HCT116 (cell line): ENCODE data around the gene RAB21.

ENCODE experiments used
- RAD21 ChIP-seq: IDR thresholded peaks from 2 replicates; pipeline ENCODE4 v1.6.1; 2012; ENCODE audit warnings: low read depth, mild to moderate bottlenecking
- SP1 ChIP-seq: IDR thresholded peaks from 2 replicates; pipeline ENCODE4 v1.6.1; 2012; ENCODE audit warnings: low read depth
- YY1 ChIP-seq: IDR thresholded peaks from 2 replicates; pipeline ENCODE4 v1.6.1; 2011; ENCODE audit warnings: low read length, low read depth, moderate library complexity, mild to moderate bottlenecking; ENCODE audit not compliant: insufficient replicate concordance; ENCODE audit errors: extremely low read depth
- TF ChIP-seq, protein P1 (sequence below), 3 experiments: fragments of 200-600 bp in 1 of 3; sonication (generic) in 1 of 3; IDR thresholded peaks in 2 of 3; conservative IDR thresholded peaks in 1 of 3; 2 replicates each; pipeline ENCODE4 v1.5.1; 2012 to 2017; ENCODE audit warnings: low read depth in 2 of 3, low read length in 2 of 3, antibody characterized with exemption in 1 of 3, borderline replicate concordance in 1 of 3, control low read depth in 1 of 3, mild to moderate bottlenecking in 1 of 3, mixed read lengths in 1 of 3, mixed run types in 1 of 3, moderate library complexity in 1 of 3; ENCODE audit not compliant: insufficient read depth in 1 of 3

DNA sequence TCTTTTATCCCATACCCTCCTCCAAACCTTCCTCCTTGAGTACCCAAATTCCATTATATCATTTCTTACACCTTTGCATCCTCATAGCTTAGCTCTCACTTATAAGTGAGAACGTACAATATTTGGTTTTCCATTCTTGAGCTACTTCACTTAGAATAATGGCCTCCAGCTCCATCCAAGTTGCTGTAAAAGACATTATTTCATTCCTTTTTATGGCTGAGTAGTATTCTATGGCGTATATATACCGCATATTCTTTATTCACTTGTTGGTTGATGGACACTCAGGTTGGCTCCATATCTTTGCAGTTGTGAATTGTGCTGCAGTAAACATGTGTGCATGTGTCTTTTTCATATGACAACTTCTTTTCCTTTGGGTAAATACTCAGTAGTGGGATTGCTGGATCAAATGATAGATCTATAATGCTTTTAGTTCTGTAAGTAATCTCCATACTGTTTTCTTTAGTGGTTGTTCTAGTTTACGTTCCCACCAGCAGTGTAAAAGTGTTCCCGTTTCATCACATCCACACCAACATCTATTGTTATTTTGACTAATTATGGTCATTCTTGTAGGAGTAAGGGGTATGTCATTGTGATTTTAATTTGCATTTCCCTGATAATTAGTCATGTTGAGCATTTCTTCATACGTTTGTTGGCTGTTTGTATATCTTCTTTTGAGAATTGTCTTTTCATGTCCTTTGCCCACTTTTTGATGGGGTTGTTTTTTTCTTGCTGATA lies 10.1 kb downstream of the RAB21 start:
- TF ChIP-seq, protein P1, sequence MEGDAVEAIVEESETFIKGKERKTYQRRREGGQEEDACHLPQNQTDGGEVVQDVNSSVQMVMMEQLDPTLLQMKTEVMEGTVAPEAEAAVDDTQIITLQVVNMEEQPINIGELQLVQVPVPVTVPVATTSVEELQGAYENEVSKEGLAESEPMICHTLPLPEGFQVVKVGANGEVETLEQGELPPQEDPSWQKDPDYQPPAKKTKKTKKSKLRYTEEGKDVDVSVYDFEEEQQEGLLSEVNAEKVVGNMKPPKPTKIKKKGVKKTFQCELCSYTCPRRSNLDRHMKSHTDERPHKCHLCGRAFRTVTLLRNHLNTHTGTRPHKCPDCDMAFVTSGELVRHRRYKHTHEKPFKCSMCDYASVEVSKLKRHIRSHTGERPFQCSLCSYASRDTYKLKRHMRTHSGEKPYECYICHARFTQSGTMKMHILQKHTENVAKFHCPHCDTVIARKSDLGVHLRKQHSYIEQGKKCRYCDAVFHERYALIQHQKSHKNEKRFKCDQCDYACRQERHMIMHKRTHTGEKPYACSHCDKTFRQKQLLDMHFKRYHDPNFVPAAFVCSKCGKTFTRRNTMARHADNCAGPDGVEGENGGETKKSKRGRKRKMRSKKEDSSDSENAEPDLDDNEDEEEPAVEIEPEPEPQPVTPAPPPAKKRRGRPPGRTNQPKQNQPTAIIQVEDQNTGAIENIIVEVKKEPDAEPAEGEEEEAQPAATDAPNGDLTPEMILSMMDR (IDR thresholded peaks at IDR 0.05 in 2 of 3, conservative IDR thresholded peaks at IDR 0.05 in 1 of 3; ENCODE audit: borderline replicate concordance in 1 of 3, insufficient read depth in 1 of 3, low read depth in 2 of 3, low read length in 2 of 3): no peak
- TF ChIP-seq RAD21 (no peak), SP1 (no peak), YY1 (no peak)
